Thyroid gland (tissue), 4 donors: Measurements from ENCODE around the gene TMEM186. TPM values are rescaled to one million over a fixed set of nuclear protein-coding genes. Genes with fewer than 3 reads are reported as not detected.
"Not testable (repeated sequence)": the region's sequence is repeated elsewhere in the genome, so short reads cannot be mapped to it uniquely, and the experiment has no call there.

Experiments
- DNase-seq, 2 donors: peaks; one replicate each; pipeline ENCODE4 v3.0.0-alpha.2; 2019
- H3K27ac ChIP-seq, 3 donors: fragments of 200-600 bp; sonication (generic); 1 replicate in 2 of 3; 2 replicates in 1 of 3; pipeline ENCODE4 v1.5.1; 2016 to 2019; ENCODE audit warnings: mild to moderate bottlenecking in 1 of 3, moderate library complexity in 1 of 3
- H3K27me3 ChIP-seq: fragments of 200-600 bp; sonication (generic); one replicate; pipeline ENCODE4 v1.5.1; 2019
- H3K36me3 ChIP-seq, 2 donors: fragments of 200-600 bp; sonication (generic); one replicate each; pipeline ENCODE4 v1.5.1; 2016 to 2019
- H3K4me1 ChIP-seq, 2 donors: fragments of 200-600 bp; sonication (generic); one replicate each; pipeline ENCODE4 v1.5.1; 2017 to 2019
- H3K4me3 ChIP-seq, 3 donors: fragments of 200-600 bp; sonication (generic); replicated peaks in 1 of 3; 1 replicate in 2 of 3; 2 replicates in 1 of 3; pipeline ENCODE4 v1.5.1; 2016; ENCODE audit warnings: mild to moderate bottlenecking in 1 of 3
- H3K9me3 ChIP-seq: fragments of 200-600 bp; sonication (generic); one replicate; pipeline ENCODE4 v1.5.1; 2017
- CTCF ChIP-seq, 6 experiments: fragments of 200-600 bp in 3 of 6; fragments of 450-650 bp in 3 of 6; sonication (generic) in 3 of 6; IDR thresholded peaks; one replicate each; pipeline ENCODE4 v1.5.1; 2016 to 2019; ENCODE audit warnings: antibody characterized with exemption in 6 of 6, mild to moderate bottlenecking in 2 of 6, inconsistent platforms in 1 of 6, moderate library complexity in 1 of 6
- POLR2A ChIP-seq, 2 donors: fragments of 450-650 bp; IDR thresholded peaks; one replicate each; pipeline ENCODE4 v1.6.1; 2017; ENCODE audit warnings: antibody characterized with exemption in 2 of 2, mild to moderate bottlenecking in 2 of 2, moderate library complexity in 1 of 2
- WGBS, 2 donors: methylation state at CpG; one replicate each; pipeline ENCODE4 v1.1.5; 2017; 5-methylcytosine and 5-hydroxymethylcytosine counted together
- intact Hi-C: fragments of 100-400 bp; cut with DNase I; formaldehyde crosslinking; loops from one replicate; pipeline ENCODE4 v1.15.1; 2023
- total RNA-seq, 4 donors: library from RNA; depleted of rRNA; stranded (reverse); fragments of >200 nt; gene quantifications; one replicate each; pipeline ENCODE4 v1.2.3, GENCODE V29; 2016

Gene TMEM186
- total RNA-seq, 4 donors from 2014 or later, result 6.6 to 9.2 (median 8.2) TPM

- Histone ChIP-seq H3K9me3 (no peaks in the 10 kb centered on the region), H3K27me3 (no peaks in the 10 kb centered on the region), H3K4me1 (no peaks in the 10 kb centered on the region), H3K27ac (no peak overlapping the region), H3K36me3 (no peaks in the 10 kb centered on the region), H3K4me3 (no peak overlapping the region)
- TF ChIP-seq CTCF (IDR thresholded peaks at IDR 0.05), result no peak
- no peak for TF ChIP-seq POLR2A (IDR thresholded peaks at IDR 0.05)
- intact Hi-C loops, result no loop called here
- 87 to 91% methylated on average over 7 to 8 of the region's 8 CpGs for WGBS, 2 donors
- no peak for DNase-seq
Measured at GRCh38 chr16:8788578-8789172, 8.8 kb downstream of the TMEM186 start.

DNA sequence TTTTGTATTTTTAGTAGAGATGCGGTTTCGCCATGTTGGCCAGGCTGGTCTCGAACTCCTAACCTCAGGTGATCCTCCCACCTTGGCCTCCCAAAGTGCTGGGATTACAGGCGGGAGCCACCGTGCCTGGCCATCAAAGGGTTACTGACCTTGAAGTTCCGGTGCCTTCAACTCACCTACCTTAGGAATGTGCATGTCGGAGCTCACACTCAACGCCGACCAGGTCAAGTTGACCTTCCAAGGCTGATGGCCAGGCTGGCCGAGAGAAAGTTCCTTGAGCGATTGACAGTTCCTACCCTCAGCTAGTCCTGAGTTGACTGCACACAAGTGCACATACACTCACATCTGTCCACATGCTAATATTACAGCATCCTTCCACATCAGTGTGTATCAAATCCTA lies 11.1 kb downstream of the TMEM186 start:
- H3K36me3 ChIP-seq, DNase-seq, H3K4me1 ChIP-seq, H3K9me3 ChIP-seq, H3K4me3 ChIP-seq, H3K27ac ChIP-seq, H3K27me3 ChIP-seq, intact Hi-C loops: not testable (repeated sequence)
- WGBS, 2 donors, result 75 to 84% methylated on average over 11 of the region's 11 CpGs

DNA sequence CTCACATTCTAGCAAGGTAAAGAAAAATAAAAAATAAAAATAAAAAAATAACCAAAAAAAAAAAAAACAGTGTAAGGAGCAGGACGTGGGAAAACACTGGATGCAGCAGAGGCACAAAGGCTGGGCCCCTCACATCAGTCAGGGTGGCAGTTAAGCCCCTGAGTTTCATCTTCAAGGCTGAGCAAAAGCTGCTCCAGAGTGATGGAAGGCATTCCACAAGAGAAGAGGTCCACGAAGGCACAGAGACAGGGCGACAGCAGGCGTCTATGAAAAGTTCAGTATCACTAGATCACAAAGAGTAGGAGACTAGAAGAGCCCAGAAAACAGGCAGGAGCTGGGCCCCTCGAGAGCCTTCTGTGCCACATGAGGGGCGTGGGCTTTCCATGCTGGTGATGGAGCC lies 12.0 kb downstream of the TMEM186 start:
- no peaks in the 10 kb centered on the region for H3K27me3 ChIP-seq
- DNase-seq, result no peak
- H3K27ac ChIP-seq, result no peak overlapping the region
- no peak for TF ChIP-seq POLR2A (IDR thresholded peaks at IDR 0.05)
- TF ChIP-seq CTCF (IDR thresholded peaks at IDR 0.05), result no peak
- no peaks in the 10 kb centered on the region for H3K36me3 ChIP-seq
- 88 to 89% methylated on average over 6 of the region's 6 CpGs for WGBS, 2 donors
- no peak overlapping the region for H3K4me3 ChIP-seq
- no peaks in the 10 kb centered on the region for H3K9me3 ChIP-seq
- H3K4me1 ChIP-seq, result no peaks in the 10 kb centered on the region
- intact Hi-C loops, result no loop called here

GRCh38 chr16:8782673-8783072 lies 14.8 kb downstream of the TMEM186 start:
- Histone ChIP-seq H3K9me3 (no peaks in the 10 kb centered on the region), H3K4me1 (no peaks in the 10 kb centered on the region), H3K4me3 (no peak overlapping the region), H3K27me3 (no peaks in the 10 kb centered on the region), H3K27ac (no peak overlapping the region), H3K36me3 (no peaks in the 10 kb centered on the region)
- no peak for DNase-seq
- 64 to 71% methylated on average over 6 of the region's 6 CpGs for WGBS, 2 donors
- intact Hi-C loops, result no loop called here
- TF ChIP-seq CTCF (IDR thresholded peaks at IDR 0.05), result no peak
- TF ChIP-seq POLR2A (IDR thresholded peaks at IDR 0.05), result no peak

DNA sequence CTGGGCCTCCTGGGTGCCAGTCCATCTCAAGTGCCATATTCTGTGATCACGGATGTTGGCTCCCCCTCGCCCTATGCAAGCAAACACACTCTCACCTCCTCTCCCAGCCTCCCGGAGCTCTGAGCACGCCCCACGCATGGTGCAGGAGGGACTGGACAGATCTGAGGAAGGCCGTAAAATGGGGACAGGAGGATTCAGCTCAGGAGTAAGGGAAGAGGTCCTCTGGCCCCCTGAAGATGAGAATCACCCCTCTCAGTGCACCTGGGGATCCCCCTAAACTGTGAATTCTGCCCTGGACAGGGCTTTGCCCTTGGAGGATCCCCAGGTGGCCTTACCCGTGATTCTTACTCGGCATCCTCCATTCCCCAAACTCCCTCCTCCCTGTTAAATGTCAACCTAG lies 15.6 kb downstream of the TMEM186 start:
- Histone ChIP-seq H3K27ac (no peak overlapping the region), H3K9me3 (no peaks in the 10 kb centered on the region), H3K4me3 (no peak overlapping the region), H3K4me1 (no peaks in the 10 kb centered on the region), H3K36me3 (no peaks in the 10 kb centered on the region), H3K27me3 (no peaks in the 10 kb centered on the region)
- 94 to 100% methylated on average over 5 to 8 of the region's 8 CpGs for WGBS, 2 donors
- intact Hi-C loops, result no loop called here
- no peak for DNase-seq
- TF ChIP-seq CTCF (IDR thresholded peaks at IDR 0.05) (no peak), POLR2A (IDR thresholded peaks at IDR 0.05) (no peak)

- H3K27me3 ChIP-seq, result no peaks in the 10 kb centered on the region
- H3K4me1 ChIP-seq, result peaks cover 0 to 3% of the 10 kb centered on the region in 2 donors
- WGBS, 2 donors, result 85 to 98% methylated on average over 7 of the region's 7 CpGs
- H3K27ac ChIP-seq, result no peak overlapping the region
- H3K9me3 ChIP-seq, result no peaks in the 10 kb centered on the region
- H3K36me3 ChIP-seq, result peaks cover 0 to 3% of the 10 kb centered on the region in 2 donors
- no peak overlapping the region for H3K4me3 ChIP-seq
- intact Hi-C loops, result no loop called here
- no peak for TF ChIP-seq POLR2A (IDR thresholded peaks at IDR 0.05)
- no peak for TF ChIP-seq CTCF (IDR thresholded peaks at IDR 0.05)
- no peak for DNase-seq
Measured at GRCh38 chr16:8777217-8777616, 20.2 kb downstream of the TMEM186 start.
